HG02759 (cell line): ENCODE results near the gene FPR1.

ENCODE experiments used
- ATAC-seq: cut with Tn5 transposase; IDR thresholded peaks from one replicate; pipeline ENCODE4 v1.9.1; 2021; ENCODE audit warnings: mild to moderate bottlenecking, moderate library complexity; ENCODE audit not compliant: unreplicated experiment

FPR1 gene, protein sequence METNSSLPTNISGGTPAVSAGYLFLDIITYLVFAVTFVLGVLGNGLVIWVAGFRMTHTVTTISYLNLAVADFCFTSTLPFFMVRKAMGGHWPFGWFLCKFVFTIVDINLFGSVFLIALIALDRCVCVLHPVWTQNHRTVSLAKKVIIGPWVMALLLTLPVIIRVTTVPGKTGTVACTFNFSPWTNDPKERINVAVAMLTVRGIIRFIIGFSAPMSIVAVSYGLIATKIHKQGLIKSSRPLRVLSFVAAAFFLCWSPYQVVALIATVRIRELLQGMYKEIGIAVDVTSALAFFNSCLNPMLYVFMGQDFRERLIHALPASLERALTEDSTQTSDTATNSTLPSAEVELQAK

DNA sequence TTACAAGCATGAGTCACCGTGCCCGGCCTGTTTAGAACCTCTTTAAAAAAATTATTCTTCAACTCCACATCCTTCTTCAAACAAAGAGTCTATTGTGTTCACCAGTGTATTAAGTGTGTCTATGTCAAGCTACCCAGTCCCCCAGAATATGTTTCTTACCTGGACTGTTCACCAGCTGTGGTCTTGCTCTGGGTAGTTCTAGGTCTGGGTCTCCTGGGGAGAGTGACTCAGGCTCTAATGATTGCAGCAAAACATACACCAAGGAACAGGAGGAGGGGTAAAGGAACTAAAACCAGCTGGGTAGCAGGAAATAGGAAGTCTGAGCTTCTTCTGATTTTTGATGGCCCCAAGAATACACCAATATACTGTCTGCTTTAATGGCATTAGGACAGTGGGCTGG is at the start of gene FPR1:
Gene FPR1 (minus strand): TSS at position 224 of the 400 bp plus-strand sequence. CDS start 4,884 bp downstream, outside the sequence.
- no peak for ATAC-seq

DNA sequence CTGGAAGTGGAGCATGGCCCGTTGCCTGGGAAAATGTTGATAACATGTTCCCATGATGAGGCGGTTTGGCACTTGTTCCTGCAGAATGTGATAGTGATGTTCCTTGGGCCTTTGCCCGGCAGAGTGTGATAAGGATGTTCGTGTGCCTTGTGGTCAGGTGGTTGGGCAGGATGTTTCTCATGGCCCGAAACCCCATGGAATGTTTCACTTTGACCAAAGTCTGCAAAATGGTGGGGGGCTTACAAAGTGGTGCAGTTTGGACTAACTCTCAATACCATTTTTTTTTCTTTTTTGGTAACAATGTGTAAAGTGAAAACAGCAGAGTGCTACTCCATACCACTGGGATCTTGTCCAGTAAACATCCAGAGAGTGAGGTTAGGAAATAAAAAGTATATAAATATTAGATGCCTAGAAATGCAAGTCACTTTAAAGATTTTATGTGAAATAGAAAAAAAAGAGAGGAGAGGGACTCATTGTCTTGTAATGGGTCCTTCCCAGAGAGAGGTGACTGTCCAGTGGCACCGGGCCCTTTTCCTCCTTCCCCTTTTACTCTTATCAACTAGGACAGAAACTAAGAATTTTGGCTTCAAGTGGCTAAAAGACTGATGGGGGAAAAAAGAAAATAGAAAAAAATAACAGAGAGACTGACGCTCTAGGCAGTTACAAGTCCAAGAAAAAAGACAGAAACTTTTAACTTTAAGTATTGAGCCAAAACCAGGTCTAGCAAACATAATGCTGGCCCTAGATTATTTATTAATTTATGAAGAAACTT is 49.0 kb upstream of the FPR1 start:
- ATAC-seq, result no peak

DNA sequence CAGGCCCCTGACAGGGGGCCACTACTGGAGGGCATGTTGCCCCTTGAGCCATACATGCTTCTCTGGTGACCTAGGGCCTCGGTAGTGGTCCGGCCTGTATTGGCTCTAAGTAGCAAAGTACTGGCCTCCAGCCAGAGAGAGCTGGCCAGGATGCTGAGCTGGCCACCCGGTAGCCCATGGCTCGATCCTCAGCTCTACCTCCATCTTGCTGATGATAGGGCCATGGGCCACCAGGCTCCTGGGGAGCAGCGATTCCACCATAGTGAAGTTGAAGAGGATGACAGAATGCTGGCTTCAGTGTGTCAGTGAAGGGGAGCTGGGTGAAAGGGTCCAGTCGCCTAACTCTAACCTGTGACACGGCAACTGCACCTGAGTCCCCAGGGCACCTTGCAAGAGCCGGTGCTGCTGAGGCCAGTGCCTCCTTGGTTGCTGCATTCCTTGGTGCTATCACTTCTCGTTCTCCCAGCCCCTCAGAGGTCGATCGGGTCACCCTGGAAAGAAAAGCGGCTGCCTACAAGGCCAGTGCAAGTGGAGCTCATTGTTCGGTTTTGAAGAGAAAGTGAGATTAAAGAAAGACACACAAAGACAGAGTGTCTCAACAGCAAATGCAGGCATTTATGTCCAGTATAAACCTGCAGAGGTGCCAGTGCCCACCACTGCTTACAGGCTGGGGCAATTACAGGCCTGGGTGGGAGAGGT is 48.2 kb upstream of the FPR1 start:
- ATAC-seq, result no peak

DNA sequence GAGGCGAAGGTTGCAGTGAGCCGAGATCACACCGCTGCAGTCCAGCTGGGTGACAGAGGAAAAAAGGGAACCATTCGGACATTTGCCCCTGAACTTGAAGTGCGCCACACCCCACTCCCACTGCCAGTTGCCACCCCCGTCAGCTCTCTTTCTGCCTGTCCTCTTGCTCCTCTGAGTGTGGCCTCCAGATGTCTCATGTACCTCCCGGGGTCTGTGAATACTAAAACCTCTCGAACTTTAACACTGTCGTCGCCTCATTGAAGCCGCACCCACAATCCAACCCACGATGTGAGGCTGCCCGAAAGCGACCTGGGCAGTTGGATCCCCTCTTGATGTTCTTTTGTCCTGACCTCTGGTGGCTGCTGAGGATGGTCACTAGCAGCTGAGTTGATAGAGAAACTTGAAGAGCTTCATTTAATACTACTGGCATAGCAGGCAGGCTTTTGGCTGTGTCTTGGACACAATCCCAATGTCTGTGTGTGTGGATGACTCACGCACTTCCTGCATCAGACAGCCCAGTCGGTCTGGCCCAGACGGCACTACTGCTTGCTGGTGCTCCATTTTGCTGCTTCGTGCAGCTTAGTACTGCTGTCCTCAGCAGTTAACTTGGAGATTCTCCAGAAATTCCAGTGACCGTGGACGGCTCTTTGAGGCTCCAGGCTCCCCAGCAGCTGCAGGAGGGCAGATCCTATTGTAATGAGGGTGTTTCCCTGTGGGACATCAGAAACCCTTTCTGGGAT is 47.5 kb upstream of the FPR1 start:
- ATAC-seq, result no peak

DNA sequence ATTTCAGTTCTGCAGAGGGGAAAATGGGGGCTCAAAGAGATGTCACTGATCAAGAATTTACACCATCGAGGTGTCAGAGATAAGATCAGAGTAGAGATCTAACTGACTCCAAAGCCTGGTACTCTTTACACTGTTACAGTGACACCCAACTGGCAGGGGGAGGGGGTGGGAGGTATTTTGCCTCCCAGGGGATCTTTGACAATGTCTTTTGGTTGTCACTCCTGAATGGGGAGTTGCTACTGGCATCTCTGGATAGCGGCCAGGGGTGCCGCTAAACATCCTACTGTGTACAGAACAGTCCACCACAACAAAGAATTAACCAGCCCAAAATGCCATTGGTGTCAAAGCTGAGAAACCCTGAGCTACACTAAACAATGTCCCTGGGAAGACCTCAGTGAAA is 46.4 kb upstream of the FPR1 start:
- ATAC-seq, result no peak

DNA sequence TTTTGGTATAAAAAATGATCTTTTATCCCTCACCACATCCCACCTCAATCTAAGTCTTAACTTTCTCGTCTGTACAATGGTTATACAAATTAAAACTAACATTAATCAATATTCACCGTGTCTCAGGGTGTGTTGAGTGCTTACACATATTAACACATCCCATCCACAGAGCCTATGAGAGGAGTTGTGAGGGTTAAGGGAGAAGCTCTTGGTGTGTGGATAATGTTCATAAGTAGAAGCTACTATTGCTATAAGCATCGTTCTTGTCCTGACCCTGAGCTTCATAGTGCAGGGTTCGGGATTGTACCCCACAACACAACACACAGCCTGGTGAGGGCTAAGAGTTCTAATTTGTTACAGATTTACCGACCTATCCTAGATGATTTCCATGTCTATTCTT is 45.8 kb upstream of the FPR1 start:
- no peak for ATAC-seq

DNA sequence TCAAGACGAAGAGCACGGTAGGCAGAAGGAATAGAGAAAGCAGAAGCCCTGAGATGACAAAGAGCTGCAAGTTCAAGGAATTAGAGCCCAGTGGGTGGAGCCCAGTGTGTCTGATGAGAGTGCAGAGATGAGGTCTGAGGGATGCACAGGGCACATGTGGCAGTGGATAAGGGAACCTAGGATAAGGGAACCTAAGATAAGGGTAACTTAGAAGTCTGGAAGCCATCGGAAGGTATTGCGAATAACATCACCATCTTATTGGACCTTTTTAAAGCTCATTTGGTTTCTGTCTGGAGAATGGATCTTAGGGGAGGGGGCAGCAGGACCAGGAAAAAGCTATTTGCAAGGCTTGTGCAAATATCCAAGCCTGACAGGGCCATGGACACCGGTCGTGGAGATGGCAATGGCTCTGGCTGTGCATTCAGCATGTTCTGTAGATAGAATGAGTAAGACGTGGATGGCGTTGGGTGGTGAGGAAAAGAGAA is 44.6 kb upstream of the FPR1 start:
- ATAC-seq, result no peak

DNA sequence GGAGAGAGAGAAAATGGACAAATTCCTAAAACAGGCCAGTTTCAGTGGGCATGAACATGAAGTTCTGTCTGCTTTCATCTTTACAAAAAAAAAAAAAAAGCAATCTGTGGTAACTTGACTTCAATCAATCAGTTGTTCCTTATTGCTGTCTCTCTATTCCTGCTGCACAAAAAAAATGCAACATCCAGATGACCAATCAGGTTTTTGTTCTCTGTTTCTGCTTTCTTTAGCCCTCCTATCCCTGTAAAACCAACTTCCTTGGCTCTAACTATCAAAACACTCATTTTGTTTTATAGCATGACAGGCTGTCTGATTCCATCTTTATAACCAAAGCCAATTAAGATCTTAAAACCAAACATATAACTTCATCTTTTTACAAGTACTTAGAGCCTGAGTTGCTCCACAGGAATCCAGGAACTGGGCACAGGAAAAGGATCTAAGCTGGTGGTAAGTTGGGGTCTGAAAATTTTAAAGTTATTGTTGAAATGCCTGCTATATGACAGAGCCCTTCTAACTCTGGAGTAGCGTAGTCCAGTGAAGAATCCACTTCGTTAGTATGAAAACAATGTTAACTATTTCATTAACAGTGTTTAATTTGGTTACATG is 43.3 kb upstream of the FPR1 start, which contains the start of gene FPR3:
Gene FPR3 (plus strand): TSS at position 273 of the 606 bp plus-strand sequence. CDS start 28,592 bp downstream, outside the sequence.
- ATAC-seq, result no peak

DNA sequence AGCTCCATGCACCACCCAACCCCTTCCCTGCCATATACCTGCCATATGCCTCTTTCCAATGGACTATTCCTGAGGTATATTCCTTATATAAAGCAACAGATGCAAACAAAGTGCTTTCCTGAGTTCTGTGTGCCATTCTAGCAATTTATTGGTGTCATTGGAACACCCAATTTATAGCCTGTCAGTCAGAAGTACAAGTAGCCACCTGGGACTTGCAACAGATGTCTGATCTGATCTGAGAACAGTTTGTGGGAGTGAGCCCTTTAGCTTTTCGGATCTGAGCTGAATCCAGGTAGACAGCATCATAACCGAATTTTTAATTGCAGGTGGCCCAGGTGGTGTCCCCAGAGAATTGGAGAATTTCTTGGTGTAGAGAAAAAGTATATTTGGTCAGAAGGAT is 42.3 kb upstream of the FPR1 start:
- ATAC-seq, result no peak

DNA sequence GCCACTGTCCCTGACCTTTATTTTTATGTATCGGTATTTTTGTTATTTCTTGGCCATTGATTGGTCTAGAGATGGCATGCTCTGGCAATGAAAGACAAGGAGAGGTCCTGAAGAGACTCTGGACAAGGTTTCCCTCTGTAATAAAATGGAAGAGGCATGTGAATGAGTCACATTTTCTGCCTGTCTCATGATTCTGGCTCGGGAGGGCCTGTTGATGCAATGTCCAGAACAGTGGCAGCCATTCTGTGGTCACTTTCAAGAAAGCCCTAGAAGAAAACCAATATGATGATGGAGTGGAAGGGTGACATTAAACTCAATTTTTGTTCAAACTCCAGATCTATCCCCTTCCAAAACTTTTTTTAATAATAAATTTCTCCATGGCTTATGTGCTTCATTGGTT is 41.3 kb upstream of the FPR1 start:
- ATAC-seq, result no peak

DNA sequence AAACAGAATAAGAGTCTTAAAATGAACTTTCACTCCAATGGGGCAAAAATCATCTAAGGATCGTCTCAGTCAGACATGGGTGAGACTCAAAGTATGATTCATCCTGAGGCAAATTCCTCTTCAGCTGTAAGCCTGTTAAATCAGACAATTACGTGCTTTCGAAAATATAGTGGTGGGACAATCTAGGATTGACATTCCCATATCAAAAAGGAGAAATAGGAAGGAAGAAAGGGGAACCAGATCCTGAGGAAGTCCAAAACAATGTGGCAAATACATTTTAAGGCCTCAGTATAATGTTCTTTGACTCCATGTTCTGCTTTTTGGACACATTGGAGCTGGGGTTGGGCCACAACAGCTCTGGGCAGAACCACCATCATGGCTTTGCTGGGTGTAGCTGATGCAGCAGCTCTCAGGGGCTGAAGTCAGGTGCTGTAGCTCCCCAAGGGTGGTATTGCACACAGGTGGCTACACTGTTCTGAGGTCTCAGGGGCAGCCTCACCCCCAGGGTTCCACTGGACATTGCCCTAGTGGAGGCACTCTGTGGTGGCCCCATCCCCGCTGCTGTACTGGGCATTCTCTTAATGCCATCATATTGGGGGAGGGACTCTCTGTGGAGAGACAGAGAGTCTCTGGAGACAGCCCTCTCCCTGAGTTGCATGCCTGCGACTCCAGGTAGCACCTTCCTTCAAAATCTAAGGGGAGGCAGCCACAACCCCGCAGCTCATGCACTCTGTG is 37.5 kb upstream of the FPR1 start:
- no peak for ATAC-seq

DNA sequence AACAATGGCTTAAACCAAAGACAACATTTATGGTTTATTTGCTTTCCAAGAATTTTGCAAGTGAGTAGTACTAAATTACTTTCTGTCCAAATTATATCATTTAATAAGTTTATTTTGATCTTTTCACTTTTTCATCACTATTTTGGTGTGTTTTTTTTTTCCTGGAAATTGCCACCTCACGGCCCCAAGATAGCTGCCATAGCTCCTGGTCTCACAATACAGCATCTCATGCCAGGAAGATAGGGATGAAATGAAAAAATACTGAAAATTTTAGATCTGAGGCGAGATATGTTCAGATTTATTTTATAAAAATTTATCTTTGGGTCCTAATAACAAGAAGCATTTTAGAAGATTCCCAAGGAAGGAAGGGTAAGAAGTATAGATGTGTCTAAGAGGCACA is 36.4 kb upstream of the FPR1 start:
- no peak for ATAC-seq

DNA sequence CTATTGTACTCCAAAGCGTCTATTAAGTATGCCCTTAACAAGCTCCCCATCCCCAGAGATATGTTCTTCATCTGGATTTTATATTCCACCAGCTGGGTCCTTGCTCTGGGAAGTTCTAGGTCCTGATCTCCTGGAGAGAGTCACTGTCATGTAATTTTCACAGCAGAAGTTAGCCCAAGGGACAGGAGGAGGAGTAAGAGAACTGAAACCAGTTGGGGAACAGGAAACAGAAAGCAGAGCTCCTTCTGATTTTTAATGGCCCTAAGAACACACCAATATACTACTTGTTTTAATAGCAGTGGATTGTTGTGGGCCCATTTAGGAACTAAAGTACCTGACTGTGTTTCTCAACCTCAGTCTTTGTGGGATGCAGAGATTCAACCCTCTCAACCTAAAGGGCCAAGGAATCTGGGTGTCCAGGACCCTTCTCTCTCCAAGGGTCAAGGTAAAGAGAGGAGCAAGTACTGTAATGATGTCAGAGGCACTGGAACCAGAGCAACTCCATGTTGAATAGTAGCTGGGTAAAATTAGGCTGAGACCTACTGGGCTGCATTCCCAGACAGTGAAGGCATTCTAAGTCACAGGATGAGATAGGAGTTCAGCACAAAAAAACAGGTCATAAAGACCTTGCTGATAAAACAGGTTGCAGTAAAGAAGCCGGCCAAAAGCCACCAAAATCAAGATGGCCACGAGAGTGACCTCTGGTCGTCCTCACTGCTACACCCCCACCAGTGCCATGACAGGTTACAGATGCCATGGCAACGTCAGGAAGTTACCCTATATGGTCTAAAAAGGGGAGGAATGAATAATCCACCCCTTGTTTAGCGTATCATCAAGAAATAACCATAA is 35.2 kb upstream of the FPR1 start:
- ATAC-seq, result no peak

DNA sequence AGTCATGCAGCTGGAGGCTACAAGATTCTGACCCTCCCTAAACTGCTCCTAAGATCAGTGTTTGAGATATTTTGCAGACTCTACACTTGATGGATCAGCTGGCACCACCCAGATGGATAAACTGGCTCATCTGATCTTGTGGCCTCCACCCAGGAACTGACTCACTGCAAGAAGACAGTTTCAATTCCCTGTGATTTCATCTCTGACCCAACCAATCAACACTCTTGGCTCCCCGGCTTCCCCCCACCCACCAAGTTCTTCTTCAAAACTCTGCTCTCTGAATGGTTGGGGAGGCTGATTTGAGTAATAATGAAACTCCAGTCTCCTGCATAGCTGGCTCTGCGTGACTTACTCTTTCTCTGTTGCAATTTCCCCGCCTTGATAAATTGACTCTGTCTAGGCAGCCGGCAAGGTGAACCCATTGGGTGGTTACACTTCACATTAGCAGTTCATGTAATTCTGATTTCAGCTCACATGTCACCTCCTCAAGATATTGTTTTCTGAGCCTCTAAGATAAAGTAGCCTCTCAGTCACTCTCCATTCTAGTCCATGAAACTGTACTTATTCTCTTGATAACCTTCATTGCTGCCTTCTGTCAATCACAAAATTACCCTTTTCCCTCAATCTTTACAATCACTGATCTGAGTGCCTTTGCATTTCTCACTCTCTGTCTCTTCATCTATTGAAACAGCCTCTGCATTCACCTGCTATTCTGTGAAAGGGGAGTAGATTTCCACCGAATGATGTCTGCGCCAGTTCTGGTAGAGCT is 33.4 kb upstream of the FPR1 start:
- ATAC-seq, result no peak

DNA sequence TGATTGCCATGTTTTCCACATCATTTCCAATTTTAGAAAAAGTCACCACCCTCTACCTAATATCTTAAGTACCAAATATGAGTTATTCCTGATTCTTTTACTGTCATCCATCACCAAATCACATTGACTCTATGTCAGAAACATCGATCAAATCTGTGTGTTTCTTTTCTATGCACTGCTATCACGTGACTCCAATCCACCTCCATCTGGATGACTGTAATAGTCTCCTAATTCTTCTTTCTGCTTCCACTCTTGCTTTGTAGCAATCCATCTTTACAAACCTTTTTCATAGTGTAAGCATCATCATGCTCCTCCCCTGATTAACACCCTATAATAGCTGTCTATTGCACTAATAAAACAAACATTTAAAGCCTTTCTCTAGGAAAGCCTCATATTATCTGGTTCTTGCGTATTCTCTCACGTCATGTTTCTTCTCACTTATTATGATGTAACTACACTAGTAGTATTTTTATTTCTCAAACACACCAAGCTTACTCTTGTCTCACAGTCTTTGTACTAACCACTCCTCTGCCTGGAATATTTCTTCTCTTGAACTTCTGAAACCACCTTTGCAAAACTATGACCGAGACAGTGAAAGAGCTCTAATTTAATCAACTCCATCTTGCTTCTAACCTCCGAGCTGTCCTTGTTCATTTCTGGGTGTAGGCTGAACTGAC is 32.6 kb upstream of the FPR1 start:
- no peak for ATAC-seq

DNA sequence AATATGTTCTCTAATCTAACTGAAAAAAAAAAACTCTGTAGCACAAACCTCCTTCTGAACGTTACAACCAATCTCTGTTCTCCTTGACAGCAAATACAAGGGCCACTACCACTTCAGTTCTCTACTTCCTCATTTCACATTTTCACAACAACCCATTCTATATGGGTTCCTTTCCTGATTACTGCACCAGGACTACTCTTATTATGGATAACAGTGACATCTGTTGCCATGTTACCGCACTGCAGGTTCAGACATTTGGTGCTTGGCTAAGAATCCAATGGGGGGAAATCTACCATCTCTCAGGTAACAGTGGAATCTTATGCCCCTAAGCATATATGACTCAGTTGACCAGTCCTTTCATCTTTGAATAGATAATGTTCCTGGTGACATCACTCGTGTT is 31.7 kb upstream of the FPR1 start:
- ATAC-seq, result no peak

DNA sequence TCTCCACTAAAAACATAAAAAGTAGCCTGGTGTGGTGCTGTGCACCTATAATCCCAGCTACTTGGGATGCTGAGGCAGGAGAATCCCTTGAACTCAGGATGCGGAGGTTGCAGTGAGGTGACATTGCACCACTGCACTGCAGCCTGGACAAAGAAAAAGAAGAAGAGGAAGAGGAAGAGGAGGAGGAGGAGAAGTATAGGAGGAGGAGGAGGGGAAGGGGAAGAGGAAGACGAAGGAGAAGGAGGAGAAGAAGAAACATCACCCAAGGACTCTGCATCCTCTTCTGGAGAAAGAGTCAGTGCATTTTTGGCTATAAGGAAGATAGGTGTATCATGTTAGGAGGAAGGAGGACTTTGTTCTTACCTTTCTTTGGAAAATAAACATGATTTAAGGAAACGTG is 30.3 kb upstream of the FPR1 start:
- ATAC-seq, result no peak

DNA sequence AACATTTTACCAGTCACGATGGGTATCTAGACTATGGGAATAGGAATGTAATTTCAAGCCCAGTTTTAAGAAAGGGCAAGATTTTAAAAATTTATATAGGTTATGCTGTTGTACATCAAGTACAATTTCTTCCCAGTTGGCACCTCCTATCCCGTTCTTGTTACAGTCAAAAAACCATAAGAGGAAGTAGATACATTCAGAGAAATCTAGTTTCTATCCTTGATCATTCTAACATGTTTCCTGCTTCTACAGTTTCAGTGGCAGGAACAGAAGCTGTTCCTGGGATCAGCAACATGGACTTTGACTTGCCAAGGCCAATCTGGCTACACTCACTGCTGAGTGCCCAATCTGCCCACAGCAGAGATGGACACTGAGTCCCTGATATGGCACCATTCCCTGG is 28.6 kb upstream of the FPR1 start:
- no peak for ATAC-seq
